Astrocyte of the cerebellum (primary cell): ENCODE measurements around the gene RHBDL1.
A peak's percentile ranks its signal among the peaks of the same experiment; 100 is the strongest.

ENCODE experiments used
- DNase-seq: peaks from one replicate; pipeline ENCODE4 v3.0.0-alpha.2; 2011; ENCODE audit warnings: low read depth
- H3K4me3 ChIP-seq: 2 replicates; pipeline ENCODE4 v1.5.1; 2011; ENCODE audit warnings: mild to moderate bottlenecking, low read depth, low read length, moderate library complexity
- in situ Hi-C: cut with HindIII; loops from 2 replicates; pipeline ENCODE4 v1.10.0; 2017; ENCODE audit warnings: low sequenced_read_pairs
- TF ChIP-seq, protein P1 (sequence below): IDR thresholded peaks from 2 replicates; pipeline ENCODE4 v1.5.1; 2012; ENCODE audit warnings: low read length, low read depth, moderate library complexity, mild to moderate bottlenecking; ENCODE audit errors: missing control alignments

The RHBDL1 gene

DNA sequence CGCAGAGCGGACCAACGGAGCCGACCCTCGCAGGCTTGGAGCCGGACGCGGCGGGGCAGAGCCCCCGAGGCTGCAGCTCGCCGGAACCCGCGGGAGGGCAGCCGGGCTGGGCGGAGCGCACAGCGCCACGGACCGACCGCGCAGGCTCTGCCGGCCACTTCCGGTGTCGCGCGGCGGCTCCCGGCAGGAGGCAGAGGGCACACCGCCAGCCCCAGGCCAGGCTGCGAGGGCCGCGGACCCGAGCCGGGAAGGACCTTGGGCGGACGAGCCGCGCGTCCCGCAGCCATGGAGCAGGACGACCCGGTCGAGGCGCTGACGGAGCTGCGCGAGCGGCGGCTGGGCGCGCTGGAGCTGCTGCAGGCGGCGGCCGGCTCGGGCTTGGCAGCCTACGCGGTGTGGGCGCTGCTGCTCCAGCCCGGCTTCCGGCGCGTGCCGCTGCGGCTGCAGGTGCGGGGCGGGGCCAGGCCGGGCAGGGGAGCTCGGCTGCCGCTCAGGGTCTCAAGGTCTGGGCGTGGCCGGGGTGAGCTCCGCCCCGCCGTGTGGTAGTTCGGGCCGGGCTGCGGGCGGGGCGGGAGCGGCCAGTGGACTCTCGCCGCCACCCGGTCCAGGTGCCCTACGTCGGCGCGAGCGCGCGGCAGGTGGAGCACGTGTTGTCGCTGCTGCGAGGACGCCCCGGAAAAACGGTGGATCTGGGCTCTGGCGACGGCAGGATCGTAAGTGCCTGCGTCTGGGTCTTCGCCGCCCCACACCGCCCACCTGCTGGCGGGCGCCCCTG is 45.7 kb downstream of the RHBDL1 start, which contains the start of gene ANTKMT:
TSS of gene ANTKMT (plus strand) at position 157 of the 775 bp plus-strand sequence. CDS start at position 286, 129 bp downstream.
- in situ Hi-C loops = no loop called here
- peak within 1 kb of the TSS; percentile 66 for H3K4me3 ChIP-seq
- DNase-seq = no peak
- TF ChIP-seq, protein P1, sequence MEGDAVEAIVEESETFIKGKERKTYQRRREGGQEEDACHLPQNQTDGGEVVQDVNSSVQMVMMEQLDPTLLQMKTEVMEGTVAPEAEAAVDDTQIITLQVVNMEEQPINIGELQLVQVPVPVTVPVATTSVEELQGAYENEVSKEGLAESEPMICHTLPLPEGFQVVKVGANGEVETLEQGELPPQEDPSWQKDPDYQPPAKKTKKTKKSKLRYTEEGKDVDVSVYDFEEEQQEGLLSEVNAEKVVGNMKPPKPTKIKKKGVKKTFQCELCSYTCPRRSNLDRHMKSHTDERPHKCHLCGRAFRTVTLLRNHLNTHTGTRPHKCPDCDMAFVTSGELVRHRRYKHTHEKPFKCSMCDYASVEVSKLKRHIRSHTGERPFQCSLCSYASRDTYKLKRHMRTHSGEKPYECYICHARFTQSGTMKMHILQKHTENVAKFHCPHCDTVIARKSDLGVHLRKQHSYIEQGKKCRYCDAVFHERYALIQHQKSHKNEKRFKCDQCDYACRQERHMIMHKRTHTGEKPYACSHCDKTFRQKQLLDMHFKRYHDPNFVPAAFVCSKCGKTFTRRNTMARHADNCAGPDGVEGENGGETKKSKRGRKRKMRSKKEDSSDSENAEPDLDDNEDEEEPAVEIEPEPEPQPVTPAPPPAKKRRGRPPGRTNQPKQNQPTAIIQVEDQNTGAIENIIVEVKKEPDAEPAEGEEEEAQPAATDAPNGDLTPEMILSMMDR = no peak

DNA sequence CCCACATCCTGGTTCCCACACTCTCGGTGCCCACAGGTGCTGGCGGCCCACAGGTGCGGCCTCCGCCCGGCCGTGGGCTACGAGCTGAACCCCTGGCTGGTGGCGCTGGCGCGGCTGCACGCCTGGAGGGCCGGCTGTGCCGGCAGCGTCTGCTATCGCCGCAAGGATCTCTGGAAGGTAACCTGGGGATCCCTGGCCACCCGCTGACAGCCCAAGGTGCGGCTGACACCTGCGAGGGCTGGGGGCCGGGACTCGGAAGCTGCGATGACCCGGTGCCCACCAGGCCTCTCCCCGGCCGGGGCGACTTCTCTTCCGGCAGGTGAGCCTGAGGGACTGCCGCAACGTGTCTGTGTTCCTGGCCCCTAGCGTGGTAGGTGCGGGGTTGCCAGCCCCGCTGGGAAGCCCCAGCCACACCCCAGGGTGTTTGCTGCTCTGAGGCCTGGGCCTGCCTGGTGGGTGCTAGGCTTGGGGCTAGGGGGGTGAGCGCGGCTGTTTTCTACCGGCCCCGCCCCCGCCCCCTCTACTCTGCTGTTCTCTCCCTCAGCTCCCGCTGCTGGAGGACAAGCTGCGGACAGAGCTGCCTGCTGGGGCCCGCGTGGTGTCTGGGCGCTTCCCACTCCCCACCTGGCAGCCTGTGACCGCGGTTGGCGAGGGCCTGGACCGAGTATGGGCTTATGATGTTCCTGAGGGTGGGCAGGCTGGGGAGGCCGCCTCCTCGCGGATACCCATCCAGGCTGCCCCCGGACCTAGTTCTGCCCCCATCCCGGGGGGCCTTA is 46.5 kb downstream of the RHBDL1 start:
- in situ Hi-C loops = no loop called here
- H3K4me3 ChIP-seq = peak overlapping the region; percentile 66
- no peak for DNase-seq
- TF ChIP-seq, protein P1 = no peak

DNA sequence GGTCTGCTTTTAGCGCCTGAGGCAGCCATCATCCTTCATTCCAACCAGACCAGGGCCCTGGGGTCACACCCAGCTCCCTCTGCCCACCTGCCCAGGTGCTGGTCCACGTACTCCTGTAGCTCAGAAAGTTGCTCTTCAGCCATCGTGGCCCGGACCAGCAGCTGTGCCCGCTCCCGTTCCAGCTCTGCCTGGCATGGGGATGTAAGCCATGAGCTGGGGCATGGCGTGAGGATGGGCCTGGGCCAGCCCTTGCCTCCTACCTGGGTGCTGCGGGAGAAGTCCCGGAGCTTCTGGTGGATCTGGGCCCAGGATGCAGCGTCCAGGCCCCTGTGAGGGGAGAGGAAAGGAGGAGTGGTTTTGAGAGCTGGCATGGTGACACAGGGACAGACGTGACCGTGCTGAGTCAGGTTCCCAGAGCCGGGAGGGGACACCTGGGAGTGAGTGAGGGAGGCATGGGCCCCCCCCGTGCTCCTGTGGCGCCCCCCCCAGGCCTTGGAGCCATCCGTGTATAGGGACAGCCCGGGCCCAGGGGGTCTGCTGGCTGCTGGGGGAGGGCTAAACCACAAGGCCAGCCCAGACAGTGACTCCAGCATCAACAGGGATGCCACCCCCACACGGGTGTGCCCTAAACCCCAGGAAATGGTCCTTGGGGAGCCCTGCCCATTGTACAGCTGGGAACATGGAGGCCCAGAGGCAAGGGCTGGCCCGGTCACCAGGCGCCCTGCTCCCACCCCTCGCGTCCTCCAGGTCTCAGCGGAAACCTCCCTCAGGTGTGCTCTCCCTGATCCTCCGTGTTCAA is 47.6 kb downstream of the RHBDL1 start:
- DNase-seq = no peak
- no peak overlapping the region for H3K4me3 ChIP-seq
- TF ChIP-seq, protein P1 = no peak
- in situ Hi-C loops = no loop called here

DNA sequence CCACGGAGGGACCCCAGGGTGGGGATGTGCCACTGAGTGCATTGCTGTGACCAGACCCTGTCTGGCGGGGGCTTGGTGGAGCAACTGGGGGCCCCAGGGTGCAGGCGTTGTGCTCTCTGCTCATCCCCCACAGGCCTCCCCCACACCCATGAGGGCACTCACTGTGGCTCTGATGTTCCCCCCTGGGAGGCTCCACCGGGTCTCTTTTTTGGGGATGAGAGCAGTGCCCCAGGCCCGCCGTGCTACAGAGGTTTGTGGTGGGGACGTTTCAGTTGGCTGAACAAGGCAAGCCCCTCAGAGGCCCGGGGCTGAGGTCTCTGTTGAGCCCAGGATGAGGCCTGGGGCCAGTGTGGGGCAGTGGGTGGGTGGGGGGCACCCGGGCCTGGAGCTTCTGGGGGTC is 48.2 kb downstream of the RHBDL1 start:
- H3K4me3 ChIP-seq = no peak overlapping the region
- no peak for DNase-seq
- TF ChIP-seq, protein P1 = no peak
- in situ Hi-C loops = no loop called here

DNA sequence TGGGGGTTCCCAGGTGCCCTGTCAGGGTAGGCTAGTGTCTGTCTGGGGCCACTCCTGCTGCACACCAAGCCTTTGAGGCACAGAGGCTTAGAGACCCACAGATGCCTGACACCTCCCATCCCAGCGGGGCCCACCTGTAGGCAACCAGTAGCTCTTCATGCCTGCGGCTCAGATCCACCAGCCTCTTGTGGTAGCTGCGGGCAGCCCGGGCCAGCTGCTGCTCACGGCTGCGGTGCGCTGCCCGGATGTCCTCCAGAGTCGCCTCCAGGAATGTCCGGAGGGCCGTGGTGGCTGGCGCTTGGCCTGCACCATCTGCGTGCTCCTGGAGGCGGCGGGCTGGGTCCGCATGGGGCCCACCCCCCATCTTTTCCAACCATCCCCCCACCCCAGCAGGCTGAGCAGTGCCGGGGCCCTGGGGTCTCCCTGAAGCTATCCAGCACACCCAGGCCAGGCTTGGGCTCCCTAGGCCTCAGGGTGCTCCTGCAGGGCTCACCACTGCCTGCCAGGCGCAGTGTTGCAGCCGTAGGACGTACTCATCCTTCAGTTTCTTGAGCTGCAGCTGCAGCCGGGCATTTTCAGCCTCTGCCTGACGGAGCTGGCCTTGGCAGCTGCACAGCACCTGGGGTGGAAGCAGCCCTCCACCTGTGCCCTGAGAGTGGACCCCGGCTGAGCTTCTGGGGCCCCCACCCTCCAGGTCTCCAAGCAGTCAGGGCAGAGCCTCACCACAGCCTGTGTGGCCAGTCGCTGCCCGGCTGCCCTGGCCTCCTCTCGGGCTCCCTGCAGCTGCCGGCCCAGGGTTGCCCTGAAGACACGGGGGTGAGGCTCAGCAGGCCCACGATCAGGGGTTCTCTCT is 48.9 kb downstream of the RHBDL1 start:
- in situ Hi-C loops = no loop called here
- H3K4me3 ChIP-seq = no peak overlapping the region
- DNase-seq = no peak
- TF ChIP-seq, protein P1 = no peak
